Neural cell (in vitro differentiated cells): ENCODE data around the gene HS6ST3. TPM values are rescaled to one million over a fixed set of nuclear protein-coding genes. Genes with fewer than 3 reads are reported as not detected.

Experiments
- H2AFZ ChIP-seq: fragments of 200-600, 300-800 bp; sonication (generic), shearing (Covaris generic); 2 replicates; pipeline ENCODE4 v1.6.0; 2014; ENCODE audit warnings: low read depth, mild to moderate bottlenecking, antibody characterized with exemption, low read length, moderate library complexity
- H3F3A ChIP-seq: fragments of 200-600 bp; shearing (Covaris generic); 2 replicates; pipeline ENCODE4 v1.6.1; 2016; ENCODE audit warnings: mild to moderate bottlenecking, moderate library complexity, mixed read lengths, antibody characterized with exemption, low read length; ENCODE audit not compliant: insufficient read depth, poor library complexity, severe bottlenecking
- H3K27ac ChIP-seq: fragments of 200-600, 300-800 bp; sonication (generic), shearing (Covaris generic); 2 replicates; pipeline ENCODE4 v1.5.1; 2014; ENCODE audit warnings: mild to moderate bottlenecking, low read length, moderate library complexity
- H3K27me3 ChIP-seq: fragments of 300-800, 200-600 bp; sonication (generic), shearing (Covaris generic); 2 replicates; pipeline ENCODE4 v1.6.0; 2014; ENCODE audit warnings: mild to moderate bottlenecking, low read depth, low read length, moderate library complexity; ENCODE audit not compliant: insufficient read depth
- H3K36me3 ChIP-seq: fragments of 300-800, 200-600 bp; sonication (generic), shearing (Covaris generic); 2 replicates; pipeline ENCODE4 v1.5.1; 2014; ENCODE audit warnings: mild to moderate bottlenecking, antibody characterized with exemption, low read length, moderate library complexity; ENCODE audit not compliant: insufficient read depth
- H3K4me2 ChIP-seq: fragments of 300-800, 200-600 bp; sonication (generic), shearing (Covaris generic); 2 replicates; pipeline ENCODE4 v1.6.0; 2014; ENCODE audit warnings: mild to moderate bottlenecking, low read length
- H3K4me3 ChIP-seq: fragments of 300-800, 200-600 bp; sonication (generic), shearing (Covaris generic); 2 replicates; pipeline ENCODE4 v1.5.1; 2014; ENCODE audit warnings: mild to moderate bottlenecking, low read length, moderate library complexity
- H3K79me2 ChIP-seq: fragments of 200-600 bp; shearing (Covaris generic); replicated peaks from 2 replicates; pipeline ENCODE4 v1.6.0; 2014; ENCODE audit warnings: mild to moderate bottlenecking, low read length, moderate library complexity; ENCODE audit not compliant: insufficient read depth
- H3K9ac ChIP-seq: fragments of 300-800, 200-600 bp; sonication (generic), shearing (Covaris generic); 2 replicates; pipeline ENCODE4 v1.6.1; 2016; ENCODE audit warnings: mild to moderate bottlenecking, low read length, mixed read lengths
- H3K9me2 ChIP-seq: fragments of 200-600 bp; shearing (Covaris generic); 2 replicates; pipeline ENCODE4 v1.6.1; 2016; ENCODE audit warnings: mild to moderate bottlenecking, low read length, mixed read lengths; ENCODE audit not compliant: insufficient read depth
- H3K9me3 ChIP-seq: fragments of 200-600, 300-800 bp; sonication (generic), shearing (Covaris generic); 2 replicates; pipeline ENCODE4 v1.6.1; 2016; ENCODE audit warnings: mild to moderate bottlenecking, mixed run types, low read length, moderate library complexity, mixed read lengths
- H4K20me1 ChIP-seq: fragments of 200-600 bp; shearing (Covaris generic); 2 replicates; pipeline ENCODE4 v1.6.1; 2016; ENCODE audit warnings: mild to moderate bottlenecking, mixed run types; ENCODE audit not compliant: insufficient read depth
- CTCF ChIP-seq: fragments of 450-650 bp; IDR thresholded peaks from 2 replicates; pipeline ENCODE4 v1.5.1; 2014; ENCODE audit warnings: antibody characterized with exemption, mild to moderate bottlenecking, moderate library complexity; ENCODE audit not compliant: poor library complexity, severe bottlenecking
- EP300 ChIP-seq: fragments of 450-650 bp; conservative IDR thresholded peaks from 2 replicates; pipeline ENCODE4 v1.6.1; 2014; ENCODE audit warnings: antibody characterized with exemption, mild to moderate bottlenecking, moderate library complexity; ENCODE audit not compliant: poor library complexity, severe bottlenecking
- EZH2 ChIP-seq: fragments of 200-600, 300-800 bp; shearing (Covaris generic), sonication (generic); IDR thresholded peaks from 2 replicates; pipeline ENCODE4 v1.6.1; 2014; ENCODE audit warnings: antibody characterized with exemption, low read length, borderline replicate concordance, mild to moderate bottlenecking; ENCODE audit not compliant: insufficient read depth, poor library complexity, severe bottlenecking
- MXI1 ChIP-seq: fragments of 450-650 bp; conservative IDR thresholded peaks from 2 replicates; pipeline ENCODE4 v1.6.1; 2014; ENCODE audit warnings: antibody characterized with exemption, mild to moderate bottlenecking; ENCODE audit not compliant: poor library complexity, severe bottlenecking
- POLR2AphosphoS5 ChIP-seq: IDR thresholded peaks from 2 replicates; pipeline ENCODE4 v1.6.1; 2012
- RAD21 ChIP-seq: fragments of 450-650 bp; conservative IDR thresholded peaks from 2 replicates; pipeline ENCODE4 v1.6.1; 2014; ENCODE audit warnings: antibody characterized with exemption, mild to moderate bottlenecking, moderate library complexity
- REST ChIP-seq: IDR thresholded peaks from 2 replicates; pipeline ENCODE4 v1.6.1; 2012; ENCODE audit warnings: borderline replicate concordance
- SMC3 ChIP-seq: fragments of 450-650 bp; conservative IDR thresholded peaks from 2 replicates; pipeline ENCODE4 v1.6.1; 2014; ENCODE audit warnings: antibody characterized with exemption, mild to moderate bottlenecking, moderate library complexity; ENCODE audit not compliant: poor library complexity
- TAF1 ChIP-seq: IDR thresholded peaks from 2 replicates; pipeline ENCODE4 v1.6.1; 2012; ENCODE audit warnings: low read depth
- polyA plus RNA-seq: library from polyadenylated mRNA; depleted of rRNA; stranded (reverse); fragments of >200 nt; gene quantifications from 2 replicates; pipeline ENCODE4 v1.2.3, GENCODE V29; 2014

The HS6ST3 gene
- polyA plus RNA-seq, 1 donor from 2014 or later, result 10.9 TPM

GRCh38 chr13:96825653-96826052 lies 735.7 kb downstream of the HS6ST3 start:
- Histone ChIP-seq H3K9me3 (no peaks in the 10 kb centered on the region), H3K9me2 (no peaks in the 10 kb centered on the region), H3K27me3 (no peaks in the 10 kb centered on the region), H3F3A (no peaks in the 10 kb centered on the region), H3K4me2 (no peak overlapping the region), H2AFZ (no peak overlapping the region), H3K36me3 (no peaks in the 10 kb centered on the region), H4K20me1 (no peaks in the 10 kb centered on the region), H3K9ac (no peak overlapping the region), H3K79me2 (no peaks in the 10 kb centered on the region), H3K27ac (no peak overlapping the region), H3K4me3 (no peak overlapping the region)
- TF ChIP-seq POLR2AphosphoS5, result no peak
- TF ChIP-seq RAD21, result no peak
- TF ChIP-seq REST, result no peak
- no peak for TF ChIP-seq TAF1
- TF ChIP-seq MXI1, result no peak
- no peak for TF ChIP-seq SMC3
- no peak for TF ChIP-seq EP300
- TF ChIP-seq CTCF, result no peak
- TF ChIP-seq EZH2, result no peak

- no peak for TF ChIP-seq MXI1
- H3K79me2 ChIP-seq, result no peaks in the 10 kb centered on the region
- H3K27me3 ChIP-seq, result no peaks in the 10 kb centered on the region
- no peak overlapping the region for H3K27ac ChIP-seq
- H3K9ac ChIP-seq, result no peak overlapping the region
- H3K9me2 ChIP-seq, result no peaks in the 10 kb centered on the region
- no peaks in the 10 kb centered on the region for H3F3A ChIP-seq
- H3K4me3 ChIP-seq, result no peak overlapping the region
- H3K4me2 ChIP-seq, result no peak overlapping the region
- H3K9me3 ChIP-seq, result no peaks in the 10 kb centered on the region
- no peaks in the 10 kb centered on the region for H3K36me3 ChIP-seq
- no peak overlapping the region for H2AFZ ChIP-seq
- H4K20me1 ChIP-seq, result no peaks in the 10 kb centered on the region
Measured at GRCh38 chr13:96834626-96835025, 744.7 kb downstream of the HS6ST3 start.

GRCh38 chr13:96835546-96835945 lies 745.6 kb downstream of the HS6ST3 start:
- H3K4me3 ChIP-seq, result no peak overlapping the region
- no peak for TF ChIP-seq REST
- no peak for TF ChIP-seq CTCF
- TF ChIP-seq POLR2AphosphoS5, result no peak
- no peak for TF ChIP-seq SMC3
- no peak for TF ChIP-seq TAF1
- TF ChIP-seq MXI1, result no peak
- TF ChIP-seq EP300, result no peak
- no peak for TF ChIP-seq EZH2
- TF ChIP-seq RAD21, result no peak
- no peak overlapping the region for H3K27ac ChIP-seq
- no peaks in the 10 kb centered on the region for H3K9me2 ChIP-seq
- H3K36me3 ChIP-seq, result no peaks in the 10 kb centered on the region
- no peaks in the 10 kb centered on the region for H3K79me2 ChIP-seq
- no peaks in the 10 kb centered on the region for H4K20me1 ChIP-seq
- H3F3A ChIP-seq, result no peaks in the 10 kb centered on the region
- no peaks in the 10 kb centered on the region for H3K27me3 ChIP-seq
- no peak overlapping the region for H3K9ac ChIP-seq
- H2AFZ ChIP-seq, result no peak overlapping the region
- H3K9me3 ChIP-seq, result no peaks in the 10 kb centered on the region
- no peak overlapping the region for H3K4me2 ChIP-seq
